IMR-90 (cell line): ENCODE measurements around the gene DUSP16. TPM values are rescaled to one million over a fixed set of nuclear protein-coding genes. Genes with fewer than 3 reads are reported as not detected.

Experiments
- ATAC-seq: fragments of 200-7000 bp; cut with Tn5 transposase; 2 replicates; pipeline ENCODE4 v1.9.1; 2020; ENCODE audit warnings: low read depth, mild to moderate bottlenecking, moderate library complexity
- BruUV-seq: library from RNA; stranded (reverse); fragments of 400-500 nt; replicated peaks from 2 replicates; lab custom pipeline; 2021; lab: Mats Ljungman, UMichigan
- CTCF ChIA-PET: fragments of 300-600 bp; formaldehyde crosslinking; extraction: SDS; loops from one replicate; lab custom pipeline; 2021; ENCODE audit warnings: antibody characterized with exemption; lab: Yijun Ruan, JAX
- POLR2A ChIA-PET: fragments of 300-600 bp; sonication (Branson Sonifier 250); formaldehyde crosslinking; loops from one replicate; lab custom pipeline; 2022; ENCODE audit warnings: antibody characterized with exemption; ENCODE audit not compliant: unreplicated experiment; lab: Charles Lee
- DNase-seq: peaks from one replicate; pipeline ENCODE4 v3.0.0; 2013
- H2AFZ ChIP-seq: replicated peaks from 2 replicates; pipeline ENCODE3; 2013; ENCODE audit warnings: low read length, mild to moderate bottlenecking; ENCODE audit not compliant: poor library complexity
- H2AK5ac ChIP-seq: 2 replicates; pipeline ENCODE4 v1.6.1; 2013; ENCODE audit warnings: low read depth, low read length, inconsistent platforms
- H2AK9ac ChIP-seq: replicated peaks from 2 replicates; pipeline ENCODE3; 2013; ENCODE audit warnings: mild to moderate bottlenecking, low read depth, low read length, moderate library complexity; ENCODE audit not compliant: poor library complexity
- H2BK120ac ChIP-seq: 2 replicates; pipeline ENCODE4 v1.6.1; 2013; ENCODE audit warnings: low read depth, low read length, inconsistent platforms
- H2BK15ac ChIP-seq: 3 replicates; pipeline ENCODE4 v1.6.1; 2013; ENCODE audit warnings: low read depth, low read length, inconsistent platforms
- H2BK20ac ChIP-seq: 2 replicates; pipeline ENCODE4 v1.6.1; 2013; ENCODE audit warnings: low read depth, mild to moderate bottlenecking, inconsistent platforms, low read length, moderate library complexity
- H2BK5ac ChIP-seq: 2 replicates; pipeline ENCODE4 v1.6.1; 2013; ENCODE audit warnings: mild to moderate bottlenecking, low read depth, low read length, inconsistent platforms; ENCODE audit not compliant: poor library complexity, severe bottlenecking
- H3K14ac ChIP-seq: replicated peaks from 2 replicates; pipeline ENCODE4 v1.6.1; 2013; ENCODE audit warnings: low read depth, low read length, inconsistent platforms
- H3K18ac ChIP-seq: 2 replicates; pipeline ENCODE4 v1.6.1; 2013; ENCODE audit warnings: low read depth, low read length, control low read depth
- H3K23ac ChIP-seq: 2 replicates; pipeline ENCODE4 v1.6.1; 2013; ENCODE audit warnings: low read depth, low read length, inconsistent platforms
- H3K27ac ChIP-seq: 2 replicates; pipeline ENCODE4 v1.5.1; 2013; ENCODE audit warnings: mild to moderate bottlenecking, control low read depth, low read length; ENCODE audit not compliant: insufficient read depth
- H3K27me3 ChIP-seq: 2 replicates; pipeline ENCODE4 v1.6.1; 2013; ENCODE audit warnings: low read length; ENCODE audit not compliant: control insufficient read depth, insufficient read depth
- H3K36me3 ChIP-seq: 2 replicates; pipeline ENCODE4 v1.6.1; 2013; ENCODE audit warnings: low read length, mixed read lengths; ENCODE audit not compliant: control insufficient read depth, insufficient read depth
- H3K4ac ChIP-seq: 2 replicates; pipeline ENCODE4 v1.6.1; 2013; ENCODE audit warnings: low read depth, low read length, inconsistent platforms
- H3K4me1 ChIP-seq: 2 replicates; pipeline ENCODE4 v1.6.1; 2013; ENCODE audit warnings: low read length, mixed read lengths; ENCODE audit not compliant: control insufficient read depth, insufficient read depth
- H3K4me2 ChIP-seq: 2 replicates; pipeline ENCODE4 v1.6.1; 2013; ENCODE audit warnings: low read depth, mild to moderate bottlenecking, control low read depth, low read length, moderate library complexity
- H3K4me3 ChIP-seq: 2 replicates; pipeline ENCODE4 v1.5.1; 2013; ENCODE audit warnings: low read depth, mild to moderate bottlenecking, control low read depth, low read length, moderate library complexity; ENCODE audit not compliant: insufficient read depth
- H3K56ac ChIP-seq: 2 replicates; pipeline ENCODE4 v1.6.1; 2013; ENCODE audit warnings: low read length, inconsistent platforms; ENCODE audit not compliant: insufficient read depth; ENCODE audit errors: extremely low read depth
- H3K79me1 ChIP-seq, 2 experiments: 2 replicates each; pipeline ENCODE4 v1.6.1; 2013; ENCODE audit warnings: low read length in 2 of 2, inconsistent platforms in 1 of 2, low read depth in 1 of 2
- H3K9ac ChIP-seq: 2 replicates; pipeline ENCODE4 v1.6.1; 2013; ENCODE audit warnings: low read depth, low read length, control low read depth
- H3K9me1 ChIP-seq: 2 replicates; pipeline ENCODE4 v1.6.1; 2013; ENCODE audit warnings: low read length, inconsistent platforms; ENCODE audit not compliant: insufficient read depth
- H3K9me3 ChIP-seq: 2 replicates; pipeline ENCODE4 v1.6.1; 2013; ENCODE audit warnings: low read length; ENCODE audit not compliant: control insufficient read depth, insufficient read depth
- H4K20me1 ChIP-seq: 2 replicates; pipeline ENCODE4 v1.6.1; 2013; ENCODE audit warnings: low read length, inconsistent platforms; ENCODE audit not compliant: insufficient read depth
- H4K5ac ChIP-seq: 2 replicates; pipeline ENCODE4 v1.6.1; 2013; ENCODE audit warnings: mild to moderate bottlenecking, low read depth, low read length, control low read depth
- H4K8ac ChIP-seq, 2 experiments: 2 replicates each; pipeline ENCODE4 v1.6.1; 2013; ENCODE audit warnings: low read depth in 2 of 2, low read length in 2 of 2, control low read depth in 1 of 2, inconsistent platforms in 1 of 2
- H4K91ac ChIP-seq: 2 replicates; pipeline ENCODE4 v1.6.1; 2013; ENCODE audit warnings: low read depth, low read length, inconsistent platforms; ENCODE audit not compliant: insufficient read depth
- FOS ChIP-seq: fragments of 150-350 bp; IDR thresholded peaks from 2 replicates; pipeline ENCODE4 v1.6.1; 2016; ENCODE audit warnings: low read depth, low read length
- MAFK ChIP-seq: IDR thresholded peaks from 2 replicates; pipeline ENCODE4 v1.6.1; 2012; ENCODE audit warnings: low read depth, low read length, improper control_type of control experiment
- MAZ ChIP-seq: IDR thresholded peaks from 2 replicates; pipeline ENCODE4 v1.6.1; 2012; ENCODE audit warnings: low read depth, mild to moderate bottlenecking, low read length, improper control_type of control experiment, moderate library complexity, borderline replicate concordance
- MXI1 ChIP-seq: IDR thresholded peaks from 2 replicates; pipeline ENCODE4 v1.6.1; 2012; ENCODE audit warnings: low read depth, mild to moderate bottlenecking, low read length, moderate library complexity, borderline replicate concordance
- NFE2L2 ChIP-seq: fragments of 150-350 bp; IDR thresholded peaks from 2 replicates; pipeline ENCODE4 v1.6.1; 2016; ENCODE audit warnings: low read depth, mild to moderate bottlenecking, low read length
- POLR2A ChIP-seq: IDR thresholded peaks from 2 replicates; pipeline ENCODE4 v1.6.1; 2012; ENCODE audit warnings: mild to moderate bottlenecking, low read depth, low read length
- RAD21 ChIP-seq: IDR thresholded peaks from 2 replicates; pipeline ENCODE4 v1.6.1; 2012; ENCODE audit warnings: low read length, improper control_type of control experiment
- RCOR1 ChIP-seq: IDR thresholded peaks from 2 replicates; pipeline ENCODE4 v1.6.1; 2012; ENCODE audit warnings: mild to moderate bottlenecking, low read length, improper control_type of control experiment; ENCODE audit not compliant: insufficient replicate concordance
- RFX5 ChIP-seq: IDR thresholded peaks from 2 replicates; pipeline ENCODE4 v1.8.0; 2012; ENCODE audit warnings: low read depth, mild to moderate bottlenecking, low read length, moderate library complexity
- SMC3 ChIP-seq: fragments of 150-350 bp; IDR thresholded peaks from 2 replicates; pipeline ENCODE4 v1.6.1; 2016; ENCODE audit warnings: low read depth, mild to moderate bottlenecking, antibody characterized with exemption, low read length, moderate library complexity
- WGBS, 2 experiments: methylation state at CpG; one replicate each; pipeline versions ENCODE4 v1.1.5 to v1.1.7; 2013; ENCODE audit warnings: missing lambda C conversion rate in 2 of 2; ENCODE audit not compliant: insufficient read length in 1 of 2; ENCODE audit errors: extremely low coverage in 2 of 2; 5-methylcytosine and 5-hydroxymethylcytosine counted together
- dilution Hi-C: fragments of 300-500 bp; cut with HindIII; formaldehyde crosslinking; loops from one replicate; pipeline ENCODE4 v1.14.3; 2018; ENCODE audit warnings: low sequenced_read_pairs; ENCODE audit not compliant: unreplicated experiment
- in situ Hi-C: fragments of 300-500 bp; cut with MboI; formaldehyde crosslinking; loops from 3 replicates; pipeline ENCODE4 v1.14.3; 2019; ENCODE audit warnings: low sequenced_read_pairs, inconsistent platforms, mixed read lengths
- intact Hi-C: fragments of 100-400 bp; cut with micrococcal nuclease; formaldehyde crosslinking; loops from 2 replicates; pipeline ENCODE4 v1.10.0; 2022
- polyA plus RNA-seq, 3 experiments: library from polyadenylated mRNA; depleted of rRNA; stranded (reverse); fragments of >200 nt; gene quantifications; 2 replicates each; pipeline ENCODE4 v1.2.3, GENCODE V29; 2012; ENCODE audit warnings: low replicate concordance in 1 of 3
- total RNA-seq: library from RNA; depleted of rRNA; stranded (reverse); fragments of >200 nt; gene quantifications from 2 replicates; pipeline ENCODE4 v1.2.3, GENCODE V29; 2012
- TF ChIP-seq, protein P1 (sequence below): conservative IDR thresholded peaks from 2 replicates; pipeline ENCODE4 v1.5.1; 2012; ENCODE audit warnings: mild to moderate bottlenecking, low read depth, low read length, improper control_type of control experiment
- TF ChIP-seq, protein P2 (sequence below): fragments of 150-350 bp; IDR thresholded peaks from 2 replicates; pipeline ENCODE4 v1.6.1; 2016; ENCODE audit warnings: low read depth, mild to moderate bottlenecking, low read length, moderate library complexity, borderline replicate concordance
- TF ChIP-seq, protein P3 (sequence below): fragments of 150-350 bp; IDR thresholded peaks from 2 replicates; pipeline ENCODE4 v1.6.1; 2017; ENCODE audit warnings: mild to moderate bottlenecking, antibody characterized with exemption, low read length, low read depth

The DUSP16 gene
- total and polyA plus RNA-seq, 2 of the 4 experiments (the other 2 are of a cell fraction) = 4.7 to 10.0 TPM

DNA sequence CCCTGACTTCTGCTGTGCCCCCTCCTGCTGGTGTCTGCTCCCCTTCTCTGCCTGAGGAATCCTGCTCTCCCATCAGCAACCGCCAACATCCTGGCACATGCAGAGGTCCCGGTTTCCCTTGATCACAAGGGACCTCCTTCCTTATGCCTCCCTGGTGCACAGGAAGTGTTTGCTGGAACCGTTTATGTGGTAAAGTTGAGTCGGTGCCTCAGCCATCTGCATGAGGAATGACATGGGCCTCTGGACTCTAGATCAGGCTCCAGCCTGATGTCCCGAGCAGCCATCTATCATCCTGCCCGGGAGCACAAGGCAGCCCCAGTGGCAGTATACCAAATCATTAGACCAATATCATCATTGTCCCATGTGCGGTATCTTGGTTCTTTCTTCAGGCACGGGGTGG, 115.4 kb downstream of the DUSP16 start:
- no peak overlapping the region for H3K4me3 ChIP-seq
- no peak overlapping the region for H2AK9ac ChIP-seq
- no peak overlapping the region for H2BK20ac ChIP-seq
- H3K79me1 ChIP-seq = peaks cover 0 to 9% of the 10 kb centered on the region in 2 experiments; a peak in 1 of 4 replicates
- no peak overlapping the region for H3K56ac ChIP-seq
- no peak for TF ChIP-seq RAD21
- TF ChIP-seq FOS = no peak
- TF ChIP-seq RCOR1 = no peak
- no peak for TF ChIP-seq MAFK
- TF ChIP-seq, protein P1, sequence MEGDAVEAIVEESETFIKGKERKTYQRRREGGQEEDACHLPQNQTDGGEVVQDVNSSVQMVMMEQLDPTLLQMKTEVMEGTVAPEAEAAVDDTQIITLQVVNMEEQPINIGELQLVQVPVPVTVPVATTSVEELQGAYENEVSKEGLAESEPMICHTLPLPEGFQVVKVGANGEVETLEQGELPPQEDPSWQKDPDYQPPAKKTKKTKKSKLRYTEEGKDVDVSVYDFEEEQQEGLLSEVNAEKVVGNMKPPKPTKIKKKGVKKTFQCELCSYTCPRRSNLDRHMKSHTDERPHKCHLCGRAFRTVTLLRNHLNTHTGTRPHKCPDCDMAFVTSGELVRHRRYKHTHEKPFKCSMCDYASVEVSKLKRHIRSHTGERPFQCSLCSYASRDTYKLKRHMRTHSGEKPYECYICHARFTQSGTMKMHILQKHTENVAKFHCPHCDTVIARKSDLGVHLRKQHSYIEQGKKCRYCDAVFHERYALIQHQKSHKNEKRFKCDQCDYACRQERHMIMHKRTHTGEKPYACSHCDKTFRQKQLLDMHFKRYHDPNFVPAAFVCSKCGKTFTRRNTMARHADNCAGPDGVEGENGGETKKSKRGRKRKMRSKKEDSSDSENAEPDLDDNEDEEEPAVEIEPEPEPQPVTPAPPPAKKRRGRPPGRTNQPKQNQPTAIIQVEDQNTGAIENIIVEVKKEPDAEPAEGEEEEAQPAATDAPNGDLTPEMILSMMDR = no peak
- no peak for TF ChIP-seq SMC3
- no peak for TF ChIP-seq MXI1
- TF ChIP-seq POLR2A = no peak
- TF ChIP-seq, protein P2, sequence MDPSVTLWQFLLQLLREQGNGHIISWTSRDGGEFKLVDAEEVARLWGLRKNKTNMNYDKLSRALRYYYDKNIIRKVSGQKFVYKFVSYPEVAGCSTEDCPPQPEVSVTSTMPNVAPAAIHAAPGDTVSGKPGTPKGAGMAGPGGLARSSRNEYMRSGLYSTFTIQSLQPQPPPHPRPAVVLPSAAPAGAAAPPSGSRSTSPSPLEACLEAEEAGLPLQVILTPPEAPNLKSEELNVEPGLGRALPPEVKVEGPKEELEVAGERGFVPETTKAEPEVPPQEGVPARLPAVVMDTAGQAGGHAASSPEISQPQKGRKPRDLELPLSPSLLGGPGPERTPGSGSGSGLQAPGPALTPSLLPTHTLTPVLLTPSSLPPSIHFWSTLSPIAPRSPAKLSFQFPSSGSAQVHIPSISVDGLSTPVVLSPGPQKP = no peak
- no peak for TF ChIP-seq RFX5
- no peak for TF ChIP-seq NFE2L2
- TF ChIP-seq MAZ = no peak
- TF ChIP-seq, protein P3, sequence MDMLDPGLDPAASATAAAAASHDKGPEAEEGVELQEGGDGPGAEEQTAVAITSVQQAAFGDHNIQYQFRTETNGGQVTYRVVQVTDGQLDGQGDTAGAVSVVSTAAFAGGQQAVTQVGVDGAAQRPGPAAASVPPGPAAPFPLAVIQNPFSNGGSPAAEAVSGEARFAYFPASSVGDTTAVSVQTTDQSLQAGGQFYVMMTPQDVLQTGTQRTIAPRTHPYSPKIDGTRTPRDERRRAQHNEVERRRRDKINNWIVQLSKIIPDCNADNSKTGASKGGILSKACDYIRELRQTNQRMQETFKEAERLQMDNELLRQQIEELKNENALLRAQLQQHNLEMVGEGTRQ = no peak
- intact Hi-C loops = no loop called here
- no peaks in the 10 kb centered on the region for H3K27me3 ChIP-seq
- no peak overlapping the region for H3K23ac ChIP-seq
- H2AFZ ChIP-seq = peak overlapping the region; percentile 16
- peaks cover 14% of the 10 kb centered on the region for H3K4me1 ChIP-seq
- ATAC-seq (no peak), DNase-seq (no peak)
- no peaks in the 10 kb centered on the region for H3K36me3 ChIP-seq
- no peak overlapping the region for H3K4me2 ChIP-seq
- dilution Hi-C loops = no loop called here
- H3K4ac ChIP-seq = no peak overlapping the region
- no peak overlapping the region for H3K27ac ChIP-seq
- no CpG with 5 or more reads among the region's 8 CpGs for WGBS, 2 experiments
- no peak overlapping the region; the same call in 2 of the 3 replicates for H2BK15ac ChIP-seq
- no peak overlapping the region for H3K9ac ChIP-seq
- no peak overlapping the region for H3K14ac ChIP-seq
- H3K18ac ChIP-seq = no peak overlapping the region
- no peaks in the 10 kb centered on the region for H4K20me1 ChIP-seq
- H2AK5ac ChIP-seq = no peak overlapping the region
- no peak overlapping the region for H2BK120ac ChIP-seq
- H4K5ac ChIP-seq = no peak overlapping the region
- CTCF ChIA-PET = interaction anchor here (1.0 kb wide), 2 partner anchors 9 kb away, joined by 3 to 4 read pairs; no protein-coding TSS in a partner anchor
- peaks cover 3% of the 10 kb centered on the region; the same call in 1 of the 2 replicates for H3K9me1 ChIP-seq
- no peak overlapping the region for H2BK5ac ChIP-seq
- BruUV-seq = no TSS peak
- H3K9me3 ChIP-seq = no peaks in the 10 kb centered on the region
- POLR2A ChIA-PET = no interaction called here
- in situ Hi-C loops = no loop called here
- H4K91ac ChIP-seq = no peak overlapping the region
- H4K8ac ChIP-seq = no peak overlapping the region
